ENCODE measurements around the gene SP140.

DNA sequence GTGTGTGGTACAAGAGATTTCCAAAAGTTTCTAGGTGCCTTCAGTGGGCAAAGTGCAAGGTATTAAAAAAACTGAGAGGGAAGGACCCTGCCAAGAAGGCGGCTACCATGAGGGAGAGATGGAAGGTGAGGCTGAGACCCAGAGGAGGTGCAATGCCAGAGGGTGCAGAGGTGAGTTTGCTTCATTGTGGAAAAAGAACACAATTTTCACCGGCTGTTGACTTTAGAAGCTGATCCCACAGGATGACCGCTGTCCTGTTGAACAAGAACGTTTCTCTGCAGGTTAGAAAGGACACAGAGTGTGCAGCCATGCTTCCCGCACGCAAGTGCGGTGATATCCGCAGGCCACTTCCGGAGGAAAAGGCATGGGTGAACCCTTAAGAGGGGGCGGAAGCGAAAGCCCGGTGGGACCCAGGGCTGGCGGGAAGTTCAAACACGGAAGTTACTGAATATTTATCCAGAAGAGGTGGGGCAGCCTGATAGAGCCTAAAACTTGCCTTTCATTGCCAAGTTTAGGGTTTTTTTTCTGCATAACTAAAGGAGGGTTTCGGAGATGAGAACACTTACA is 22.3 kb upstream of the SP140 start:
- TF ChIP-seq, protein P1, sequence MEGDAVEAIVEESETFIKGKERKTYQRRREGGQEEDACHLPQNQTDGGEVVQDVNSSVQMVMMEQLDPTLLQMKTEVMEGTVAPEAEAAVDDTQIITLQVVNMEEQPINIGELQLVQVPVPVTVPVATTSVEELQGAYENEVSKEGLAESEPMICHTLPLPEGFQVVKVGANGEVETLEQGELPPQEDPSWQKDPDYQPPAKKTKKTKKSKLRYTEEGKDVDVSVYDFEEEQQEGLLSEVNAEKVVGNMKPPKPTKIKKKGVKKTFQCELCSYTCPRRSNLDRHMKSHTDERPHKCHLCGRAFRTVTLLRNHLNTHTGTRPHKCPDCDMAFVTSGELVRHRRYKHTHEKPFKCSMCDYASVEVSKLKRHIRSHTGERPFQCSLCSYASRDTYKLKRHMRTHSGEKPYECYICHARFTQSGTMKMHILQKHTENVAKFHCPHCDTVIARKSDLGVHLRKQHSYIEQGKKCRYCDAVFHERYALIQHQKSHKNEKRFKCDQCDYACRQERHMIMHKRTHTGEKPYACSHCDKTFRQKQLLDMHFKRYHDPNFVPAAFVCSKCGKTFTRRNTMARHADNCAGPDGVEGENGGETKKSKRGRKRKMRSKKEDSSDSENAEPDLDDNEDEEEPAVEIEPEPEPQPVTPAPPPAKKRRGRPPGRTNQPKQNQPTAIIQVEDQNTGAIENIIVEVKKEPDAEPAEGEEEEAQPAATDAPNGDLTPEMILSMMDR (IDR thresholded peaks at IDR 0.05): no peak
- TF ChIP-seq EZH2 (IDR thresholded peaks at IDR 0.05) (no peak), EZH2phosphoT487 (IDR thresholded peaks at IDR 0.05) (no peak)

Measured in neural progenitor cell (in vitro differentiated cells).